Uterus (tissue), 4 donors: Measurements from ENCODE around the gene THRB. TPM values are rescaled to one million over a fixed set of nuclear protein-coding genes. Genes with fewer than 3 reads are reported as not detected.

Experiments used
- DNase-seq, 2 donors: peaks; one replicate each; pipeline ENCODE4 v3.0.0-alpha.2; 2019 to 2020
- H3K27ac ChIP-seq, 2 donors: fragments of 200-600 bp; sonication (generic); 1 replicate in 1 of 2; 2 replicates in 1 of 2; pipeline ENCODE4 v1.5.1; 2016 to 2018
- H3K27me3 ChIP-seq, 2 donors: fragments of 200-600 bp; sonication (generic); one replicate each; pipeline ENCODE4 v1.5.1; 2018 to 2019; ENCODE audit warnings: control low read depth in 1 of 2
- H3K36me3 ChIP-seq, 2 donors: fragments of 200-600 bp; sonication (generic); one replicate each; pipeline ENCODE4 v1.5.1; 2019; ENCODE audit warnings: control low read depth in 1 of 2
- H3K4me1 ChIP-seq, 2 donors: fragments of 200-600 bp; sonication (generic); one replicate each; pipeline ENCODE4 v1.5.1; 2018 to 2019; ENCODE audit warnings: control low read depth in 1 of 2
- H3K4me3 ChIP-seq, 2 donors: fragments of 200-600 bp; sonication (generic); 1 replicate in 1 of 2; 2 replicates in 1 of 2; pipeline ENCODE4 v1.5.1; 2018 to 2019; ENCODE audit warnings: mild to moderate bottlenecking in 1 of 2
- H3K9me3 ChIP-seq, 2 donors: fragments of 200-600 bp; sonication (generic); one replicate each; pipeline ENCODE4 v1.5.1; 2019; ENCODE audit warnings: control low read depth in 1 of 2
- CTCF ChIP-seq, 4 experiments: fragments of 200-600 bp in 2 of 4; fragments of 450-650 bp in 2 of 4; sonication (generic) in 2 of 4; IDR thresholded peaks; one replicate each; pipeline ENCODE4 v1.5.1; 2016 to 2019; ENCODE audit warnings: antibody characterized with exemption in 4 of 4, mild to moderate bottlenecking in 2 of 4, moderate library complexity in 1 of 4
- POLR2A ChIP-seq, 2 donors: fragments of 450-650 bp; IDR thresholded peaks; one replicate each; pipeline ENCODE4 v1.6.1; 2016; ENCODE audit warnings: antibody characterized with exemption in 2 of 2, mild to moderate bottlenecking in 1 of 2, moderate library complexity in 1 of 2
- intact Hi-C: fragments of 100-400 bp; cut with DNase I; formaldehyde crosslinking; loops from one replicate; pipeline ENCODE4 v1.15.1; 2023; ENCODE audit warnings: low total_unique reads
- total RNA-seq, 4 donors: library from RNA; depleted of rRNA in 3 of 4; stranded (reverse); fragments of >200 nt in 3 of 4; gene quantifications; one replicate each; pipeline versions ENCODE4 v1.1.0 to v1.2.4, GENCODE V29; 2014 to 2023
- donor health status: DM: yes; HTN: yes; CAD: no.

THRB gene
- total RNA-seq, 4 donors from 2014 or later, result 4.6 to 38.2 (median 17.3) TPM

DNA sequence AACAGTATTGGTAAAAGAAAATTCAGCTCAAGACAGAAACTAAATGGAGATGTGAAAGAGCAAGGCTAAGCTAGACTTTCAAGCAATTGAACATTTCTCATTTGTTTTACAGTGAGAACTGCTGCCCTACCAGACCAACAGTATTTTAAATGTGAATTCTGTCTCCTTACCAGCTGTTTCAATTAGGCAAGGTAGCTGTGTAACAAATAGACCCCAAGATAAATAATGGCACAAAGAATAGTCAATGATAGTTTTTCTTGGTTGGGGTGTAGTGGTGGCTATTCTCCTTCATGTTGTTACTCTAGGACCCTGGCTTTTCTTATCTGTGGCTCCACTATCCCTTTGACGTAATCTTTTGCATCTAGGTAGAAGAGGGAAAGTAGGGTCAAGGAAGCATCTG lies 30.4 kb upstream of the THRB start:
- H3K9me3 ChIP-seq, result no peaks in the 10 kb centered on the region
- no peaks in the 10 kb centered on the region for H3K27me3 ChIP-seq
- H3K36me3 ChIP-seq, result no peaks in the 10 kb centered on the region
- no peak for TF ChIP-seq CTCF (IDR thresholded peaks at IDR 0.05)
- TF ChIP-seq POLR2A (IDR thresholded peaks at IDR 0.05), result no peak
- H3K27ac ChIP-seq, result no peak overlapping the region
- no peak for DNase-seq
- intact Hi-C loops, result no loop called here
- H3K4me1 ChIP-seq, result no peaks in the 10 kb centered on the region
- no peak overlapping the region for H3K4me3 ChIP-seq

DNA sequence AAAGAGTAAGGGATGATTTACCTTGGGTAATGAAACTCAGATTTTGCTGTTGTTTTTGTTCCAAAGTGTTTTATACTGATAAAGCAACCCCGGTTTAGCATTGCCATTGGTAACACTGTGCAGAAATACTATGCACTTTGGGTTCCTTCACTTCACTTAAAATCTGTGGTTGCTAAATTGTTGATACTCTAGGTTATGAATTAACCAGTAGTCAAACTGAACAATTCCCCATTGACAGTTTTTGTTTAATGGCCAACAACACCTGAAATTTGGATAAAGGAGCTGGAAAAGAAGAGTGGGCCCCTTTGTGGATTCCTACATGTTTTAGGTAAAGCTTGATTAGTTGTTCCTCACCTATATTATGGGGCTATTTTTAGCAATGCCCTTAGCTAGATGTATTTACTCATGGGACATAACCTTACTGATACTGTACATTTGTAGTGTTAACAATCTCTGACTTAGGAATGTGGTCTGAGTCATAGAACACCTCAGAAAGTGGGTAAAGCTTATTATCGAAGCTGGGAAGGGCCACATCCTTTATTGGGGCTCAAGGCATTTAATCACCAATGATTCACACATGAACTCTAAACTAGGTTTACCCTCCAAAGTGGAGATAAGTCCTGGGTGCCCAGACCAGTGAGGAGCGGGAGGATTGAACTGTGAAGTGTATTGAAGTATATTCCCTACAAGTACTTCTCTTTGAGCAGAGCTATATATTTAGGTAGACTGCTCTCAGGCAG lies 29.5 kb upstream of the THRB start:
- intact Hi-C loops, result no loop called here
- Histone ChIP-seq H3K4me1 (no peaks in the 10 kb centered on the region), H3K4me3 (no peak overlapping the region), H3K9me3 (no peaks in the 10 kb centered on the region), H3K36me3 (no peaks in the 10 kb centered on the region), H3K27me3 (no peaks in the 10 kb centered on the region), H3K27ac (no peak overlapping the region)
- no peak for DNase-seq
- TF ChIP-seq CTCF (IDR thresholded peaks at IDR 0.05), result no peak
- TF ChIP-seq POLR2A (IDR thresholded peaks at IDR 0.05), result no peak

DNA sequence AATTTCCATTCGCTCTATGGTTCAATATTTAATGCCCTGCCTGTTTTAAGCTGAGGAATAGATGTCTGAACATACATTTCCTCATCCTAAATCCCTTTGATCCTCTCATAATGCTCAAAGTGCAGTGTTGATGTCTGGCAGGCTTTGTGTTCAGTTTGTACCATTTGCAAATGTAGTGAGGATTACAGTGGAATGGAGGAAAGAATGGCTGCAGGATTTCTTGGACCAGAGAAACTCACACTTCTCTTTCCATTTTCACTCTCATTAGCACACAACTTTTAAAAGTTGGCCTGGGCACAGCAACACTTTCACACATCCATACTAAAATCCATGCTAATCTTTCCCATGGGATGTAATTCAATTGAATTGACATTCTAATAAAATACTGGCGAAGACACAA lies 28.6 kb upstream of the THRB start:
- Histone ChIP-seq H3K9me3 (no peaks in the 10 kb centered on the region), H3K27me3 (no peaks in the 10 kb centered on the region), H3K4me3 (no peak overlapping the region), H3K36me3 (no peaks in the 10 kb centered on the region), H3K27ac (no peak overlapping the region), H3K4me1 (no peaks in the 10 kb centered on the region)
- no peak for DNase-seq
- TF ChIP-seq POLR2A (IDR thresholded peaks at IDR 0.05) (no peak), CTCF (IDR thresholded peaks at IDR 0.05) (no peak)
- intact Hi-C loops, result no loop called here

- Histone ChIP-seq H3K9me3 (no peaks in the 10 kb centered on the region), H3K4me1 (no peaks in the 10 kb centered on the region), H3K4me3 (peak overlapping the region; percentile 43 to 59), H3K27ac (peak overlapping the region in 1 of 2 donors; percentile 75), H3K27me3 (no peaks in the 10 kb centered on the region), H3K36me3 (no peaks in the 10 kb centered on the region)
- DNase-seq, result no peak
- intact Hi-C loops, result no loop called here
- TF ChIP-seq CTCF (IDR thresholded peaks at IDR 0.05) (no peak), POLR2A (IDR thresholded peaks at IDR 0.05) (no peak)
Measured at GRCh38 chr3:24522146-24522579, 27.5 kb upstream of the THRB start.

- DNase-seq, result peak; percentile 27 to 51
- H3K4me3 ChIP-seq, result peak overlapping the region; percentile 43 to 59
- TF ChIP-seq POLR2A (IDR thresholded peaks at IDR 0.05), result no peak
- TF ChIP-seq CTCF (IDR thresholded peaks at IDR 0.05), result peak in 2 of 4 experiments; percentile 8 to 24
- no peaks in the 10 kb centered on the region for H3K4me1 ChIP-seq
- intact Hi-C loops, result no loop called here
- H3K27me3 ChIP-seq, result no peaks in the 10 kb centered on the region
- H3K27ac ChIP-seq, result peak overlapping the region; percentile 60 to 75
- H3K9me3 ChIP-seq, result no peaks in the 10 kb centered on the region
- H3K36me3 ChIP-seq, result no peaks in the 10 kb centered on the region
Measured at GRCh38 chr3:24521420-24522145, 26.9 kb upstream of the THRB start.
